Dendritic cell treated with granulocyte-macrophage colony-stimulating factor and Interleukin-4, amounts not matched to agents 40 ng/mL and 50 ng/mL, for 4 days (primary cell): ENCODE measurements around the gene MINDY3.

Experiments used
- H3K27ac Mint-ChIP-seq: one replicate; pipeline ENCODE4 v1.8.0; 2022; ENCODE audit warnings: mild to moderate bottlenecking, mixed read lengths
- H3K27me3 Mint-ChIP-seq: one replicate; pipeline ENCODE4 v1.8.0; 2022; ENCODE audit warnings: mild to moderate bottlenecking, mixed read lengths
- H3K36me3 Mint-ChIP-seq: one replicate; pipeline ENCODE4 v1.8.0; 2022; ENCODE audit warnings: low read depth, mixed read lengths
- H3K4me1 Mint-ChIP-seq: one replicate; pipeline ENCODE4 v1.8.0; 2022; ENCODE audit warnings: low read depth, mixed read lengths
- H3K4me3 Mint-ChIP-seq: one replicate; pipeline ENCODE4 v1.8.0; 2022; ENCODE audit warnings: mild to moderate bottlenecking, moderate library complexity, mixed read lengths
- H3K9me3 Mint-ChIP-seq: one replicate; pipeline ENCODE4 v1.8.0; 2022; ENCODE audit warnings: mixed read lengths
- intact Hi-C: fragments of 100-400 bp; cut with micrococcal nuclease; formaldehyde crosslinking; loops from one replicate; pipeline ENCODE4 v1.15.0; 2022

MINDY3 gene

DNA sequence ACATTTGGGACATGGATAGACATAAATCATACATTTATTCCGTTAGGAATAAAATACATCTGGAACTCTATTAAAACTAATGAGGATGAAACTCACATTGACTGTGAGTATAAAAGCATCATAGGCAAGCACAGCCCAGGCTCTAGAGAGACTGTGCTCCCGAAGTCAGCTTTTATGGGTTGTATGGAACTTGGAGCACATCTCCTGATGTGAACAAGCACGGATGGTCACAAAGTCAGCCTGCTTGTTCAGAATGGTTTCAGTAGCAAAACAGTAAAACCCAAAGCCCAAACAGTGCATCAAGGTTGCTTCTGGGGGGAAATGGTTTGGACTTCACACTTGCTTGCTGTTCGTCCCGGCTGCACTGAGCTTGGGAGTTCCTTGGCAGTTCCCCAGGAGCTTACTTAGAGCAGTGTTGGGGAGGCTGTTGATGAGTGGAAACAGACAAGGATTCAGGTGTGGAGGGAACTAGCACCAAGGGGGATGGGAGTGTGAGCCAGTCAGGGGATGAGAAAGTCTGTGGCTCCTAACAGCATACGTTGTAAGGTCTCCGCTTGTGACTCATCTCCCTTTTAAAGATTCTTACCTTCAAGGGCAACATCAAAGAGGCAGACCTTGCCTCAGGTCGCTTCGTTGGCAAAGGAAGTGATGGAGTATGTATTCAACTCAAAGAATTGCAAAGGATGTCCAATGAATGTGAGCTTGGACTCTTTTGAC, 120.9 kb downstream of the MINDY3 start:
- Mint-ChIP-seq H3K27me3 (no peaks in the 10 kb centered on the region), H3K36me3 (no peaks in the 10 kb centered on the region), H3K9me3 (no peaks in the 10 kb centered on the region), H3K27ac (no peak overlapping the region), H3K4me1 (no peaks in the 10 kb centered on the region), H3K4me3 (no peak overlapping the region)
- intact Hi-C loops = no loop called here

DNA sequence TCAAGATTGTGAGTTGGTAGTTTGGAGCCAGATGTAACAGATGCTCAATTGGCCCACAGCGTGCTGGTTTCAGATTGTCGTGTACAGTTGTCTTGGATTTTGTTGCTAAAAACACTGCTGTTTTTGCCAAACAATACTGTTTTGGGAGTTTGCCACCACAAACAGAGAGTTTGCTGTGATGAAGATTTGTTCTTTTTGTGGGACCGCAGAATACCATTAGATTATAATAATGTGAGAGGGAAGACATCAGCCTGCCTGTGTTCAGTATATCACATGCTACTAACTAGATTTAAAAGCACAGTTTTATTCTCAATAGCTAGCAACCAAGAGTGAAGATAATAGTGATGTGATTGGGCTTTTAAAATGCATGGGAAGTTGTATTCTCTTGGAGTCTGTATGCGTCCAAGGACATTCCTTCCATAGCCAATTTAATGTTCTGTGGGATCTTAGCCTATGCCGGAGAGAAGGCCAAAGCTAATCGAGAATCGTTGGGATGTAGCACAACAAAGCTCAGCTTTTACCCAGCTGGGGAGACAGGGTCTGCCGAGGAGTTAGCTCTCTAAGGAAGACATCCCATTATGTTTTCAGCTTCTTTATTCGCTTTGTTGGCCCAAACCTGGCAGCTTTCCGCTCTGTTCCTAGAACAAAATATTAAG, 121.9 kb downstream of the MINDY3 start:
- Mint-ChIP-seq H3K27me3 (no peaks in the 10 kb centered on the region), H3K36me3 (no peaks in the 10 kb centered on the region), H3K9me3 (no peaks in the 10 kb centered on the region), H3K27ac (no peak overlapping the region), H3K4me1 (no peaks in the 10 kb centered on the region), H3K4me3 (no peak overlapping the region)
- intact Hi-C loops = no loop called here

DNA sequence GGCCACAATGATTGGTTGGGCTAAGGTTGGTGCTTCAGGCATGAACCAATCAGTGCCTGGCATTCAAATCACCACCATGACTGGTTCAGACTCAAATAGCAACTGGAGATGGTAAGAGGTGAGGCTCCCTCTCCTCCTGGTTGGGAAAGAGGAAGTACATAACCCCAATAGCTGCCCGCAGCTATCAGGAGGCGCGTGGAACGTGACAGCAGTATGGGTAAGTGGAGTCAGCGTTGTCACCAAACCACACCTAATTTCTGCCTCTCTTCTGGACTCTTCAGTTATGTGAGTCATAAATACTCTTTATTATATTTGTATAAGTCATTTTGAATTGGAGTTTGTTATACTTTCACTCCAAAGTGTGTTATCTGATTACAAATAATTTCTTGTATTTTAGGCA, 122.7 kb downstream of the MINDY3 start:
- Mint-ChIP-seq H3K4me3 (no peak overlapping the region), H3K9me3 (no peaks in the 10 kb centered on the region), H3K27me3 (no peaks in the 10 kb centered on the region), H3K4me1 (no peaks in the 10 kb centered on the region), H3K36me3 (no peaks in the 10 kb centered on the region), H3K27ac (no peak overlapping the region)
- intact Hi-C loops = no loop called here

DNA sequence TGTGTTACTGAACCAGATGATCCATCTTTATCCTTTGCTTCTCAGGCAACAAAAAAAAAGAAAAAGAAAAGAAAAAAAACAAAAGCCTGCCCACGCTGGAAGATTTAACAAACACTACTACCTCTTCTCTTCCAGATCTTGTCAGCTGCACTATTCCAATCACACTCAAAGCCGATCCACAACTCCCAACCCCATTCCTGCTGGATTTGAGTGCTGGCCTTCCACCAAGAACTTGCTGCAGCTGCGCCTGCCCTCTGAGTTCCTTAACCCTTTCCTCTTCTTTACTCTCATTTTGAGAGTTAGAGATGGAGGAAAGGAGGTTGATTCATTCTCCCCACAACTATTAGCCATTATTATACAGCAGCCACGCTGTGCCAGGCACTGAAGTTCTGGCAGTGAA, 124.5 kb downstream of the MINDY3 start:
- no peak overlapping the region for H3K4me3 Mint-ChIP-seq
- H3K27ac Mint-ChIP-seq = no peak overlapping the region
- no peaks in the 10 kb centered on the region for H3K4me1 Mint-ChIP-seq
- H3K27me3 Mint-ChIP-seq = no peaks in the 10 kb centered on the region
- no peaks in the 10 kb centered on the region for H3K36me3 Mint-ChIP-seq
- no peaks in the 10 kb centered on the region for H3K9me3 Mint-ChIP-seq
- intact Hi-C loops = no loop called here

DNA sequence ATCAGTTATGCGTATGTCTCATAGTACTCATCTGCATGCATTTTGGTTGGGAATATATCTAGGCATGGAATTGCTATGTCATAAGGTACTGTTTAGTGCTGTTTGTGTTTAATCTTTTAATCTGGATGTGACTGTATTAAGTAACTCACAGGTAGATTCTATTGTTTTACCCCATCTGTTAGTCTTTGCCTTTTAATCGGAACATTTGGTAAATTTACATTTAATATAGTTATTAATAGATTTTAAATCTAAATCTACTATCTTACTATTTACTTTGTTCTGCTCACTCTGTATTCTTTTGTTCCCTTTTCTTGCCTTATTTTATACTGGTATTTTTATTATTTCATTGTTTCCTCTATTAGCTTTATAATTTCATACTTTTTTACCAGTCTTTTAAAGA, 130.0 kb downstream of the MINDY3 start:
- intact Hi-C loops = no loop called here
- Mint-ChIP-seq H3K36me3 (no peaks in the 10 kb centered on the region), H3K27ac (no peak overlapping the region), H3K9me3 (no peaks in the 10 kb centered on the region), H3K4me1 (no peaks in the 10 kb centered on the region), H3K4me3 (no peak overlapping the region), H3K27me3 (peaks cover 3% of the 10 kb centered on the region)

DNA sequence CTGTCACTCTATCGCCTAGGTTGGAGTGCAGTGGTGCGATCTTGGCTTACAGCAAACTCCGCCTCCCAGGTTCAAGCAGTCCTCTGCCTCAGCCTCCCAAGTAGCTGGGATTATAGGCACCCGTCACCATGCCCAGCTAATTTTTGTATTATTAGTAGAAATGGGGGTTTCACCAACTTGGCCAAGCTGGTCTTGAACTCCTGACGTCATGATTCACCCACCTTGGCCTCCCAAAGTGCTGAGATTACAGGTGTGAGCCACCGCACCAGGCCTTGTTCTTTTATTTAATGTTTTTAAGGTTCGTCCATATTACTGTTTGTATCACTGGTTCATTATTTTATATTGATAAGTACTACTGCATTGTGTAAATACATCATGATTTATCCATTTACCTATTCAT, 130.4 kb downstream of the MINDY3 start:
- intact Hi-C loops = loop anchor here (5.0 kb wide), 1 partner anchor 298 kb away; no protein-coding TSS in a partner anchor
- Mint-ChIP-seq H3K4me3 (no peak overlapping the region), H3K9me3 (no peaks in the 10 kb centered on the region), H3K27ac (no peak overlapping the region), H3K36me3 (no peaks in the 10 kb centered on the region), H3K4me1 (no peaks in the 10 kb centered on the region), H3K27me3 (peaks cover 4% of the 10 kb centered on the region)
